HG02943 (cell line): ENCODE results near the gene MEST.
"Not testable (repeated sequence)": the region's sequence is repeated elsewhere in the genome, so short reads cannot be mapped to it uniquely, and the experiment has no call there.

ENCODE experiments used
- ATAC-seq: cut with Tn5 transposase; IDR thresholded peaks from one replicate; pipeline ENCODE4 v1.9.1; 2021; ENCODE audit warnings: mild to moderate bottlenecking, low read depth, moderate library complexity; ENCODE audit not compliant: unreplicated experiment

Gene MEST

DNA sequence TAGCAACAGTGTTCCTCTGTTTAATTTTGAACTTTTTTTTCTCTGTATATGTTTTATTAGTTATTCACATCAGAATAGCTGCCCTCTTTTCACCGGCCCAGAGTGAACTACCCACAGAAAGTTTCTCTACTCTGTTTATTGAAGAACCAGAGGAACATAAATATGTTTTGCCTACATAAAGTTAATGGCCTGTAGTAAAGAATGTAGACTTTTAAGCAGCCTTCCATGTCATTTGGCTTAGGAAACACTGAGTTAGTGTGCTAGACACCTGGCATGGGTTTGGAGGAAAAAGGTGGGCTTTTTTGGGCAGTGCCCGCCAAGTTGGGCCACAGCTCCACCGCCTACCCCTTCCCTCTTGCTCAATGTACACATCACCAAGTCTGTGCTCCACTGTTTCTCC lies 8.9 kb upstream of the MEST start:
- ATAC-seq = no peak

DNA sequence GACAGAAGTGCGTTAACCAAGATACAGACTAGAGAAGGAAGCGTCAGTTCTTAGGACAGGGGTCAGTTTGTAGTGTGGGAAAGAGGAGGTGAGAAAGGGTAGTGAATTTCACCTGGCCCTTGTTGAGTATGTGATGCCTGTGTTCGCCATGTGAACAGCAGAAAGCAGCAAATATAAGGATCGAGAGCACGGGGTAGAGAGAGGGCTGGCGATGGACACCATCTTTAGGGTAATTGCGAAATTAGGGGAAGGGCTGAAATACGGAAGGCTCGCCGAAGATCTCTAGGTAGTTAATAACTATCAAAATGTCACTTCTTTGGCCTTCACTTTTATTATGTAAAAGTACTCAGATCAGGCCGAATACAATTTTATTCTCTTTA lies 6.2 kb upstream of the MEST start:
- no peak for ATAC-seq

DNA sequence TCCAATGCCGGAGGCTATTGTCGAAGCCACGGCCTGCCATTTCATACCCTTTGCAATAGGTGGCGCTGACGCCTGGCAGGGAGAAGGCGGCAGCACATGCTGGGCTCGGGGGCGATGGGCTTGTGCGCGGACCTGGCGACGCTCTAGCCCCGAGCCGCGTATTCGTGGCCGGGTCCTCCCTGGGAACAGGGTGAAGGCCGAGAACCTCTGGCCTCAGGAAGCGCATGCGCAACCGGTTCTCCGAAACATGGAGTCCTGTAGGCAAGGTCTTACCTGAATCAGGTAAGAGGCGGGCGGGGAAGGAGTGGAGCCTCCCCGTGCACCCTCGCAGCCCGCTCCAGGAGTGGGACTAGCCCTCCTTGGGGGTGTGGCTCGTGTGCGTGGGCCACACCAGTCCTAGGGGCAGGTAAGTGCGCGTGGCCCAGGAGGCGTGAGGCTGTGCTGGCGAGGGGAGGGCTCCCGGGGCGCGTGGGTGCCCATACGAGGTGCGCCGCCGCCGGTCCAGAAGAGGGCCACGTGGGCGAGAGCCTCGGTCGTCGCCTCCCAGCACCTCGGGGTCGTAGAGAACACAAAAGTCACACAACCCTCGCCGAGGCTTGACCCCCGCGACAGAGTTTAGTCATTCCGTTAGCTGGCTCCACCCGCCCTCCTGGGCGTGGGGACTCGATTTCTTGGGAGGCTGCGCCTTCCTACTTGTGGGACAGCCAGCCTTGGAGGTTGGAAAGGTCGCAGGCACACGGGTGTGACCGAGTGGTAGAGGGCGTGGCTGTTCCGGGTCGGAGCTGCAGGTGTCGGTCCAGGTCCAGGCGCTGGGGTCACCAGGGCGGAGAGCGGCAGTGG lies 5.6 kb upstream of the MEST start:
- ATAC-seq = no peak

DNA sequence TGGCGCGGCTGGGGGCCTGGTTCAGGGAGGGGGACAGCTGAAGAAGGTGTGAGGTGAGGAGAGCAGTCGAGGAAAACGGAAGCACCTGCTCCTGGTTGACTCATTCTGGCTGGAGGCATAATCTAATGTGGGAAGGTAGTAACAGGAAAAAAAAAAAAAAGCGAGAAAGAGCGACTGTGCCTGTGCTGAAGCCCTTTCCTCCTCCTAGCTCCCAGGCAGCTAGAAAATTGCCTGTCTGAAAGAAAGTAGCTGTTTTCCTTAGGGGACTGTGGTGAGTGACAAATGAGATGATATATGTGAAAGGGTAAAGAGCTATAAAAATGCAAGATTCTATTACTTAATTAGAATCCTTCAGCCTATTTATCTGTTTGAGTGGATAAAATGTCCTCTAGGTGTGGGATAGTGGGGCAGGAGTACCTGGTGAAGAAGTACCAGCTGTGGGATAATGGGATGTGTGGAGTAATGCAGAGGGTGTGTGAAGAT lies 4.9 kb upstream of the MEST start:
- ATAC-seq = no peak

DNA sequence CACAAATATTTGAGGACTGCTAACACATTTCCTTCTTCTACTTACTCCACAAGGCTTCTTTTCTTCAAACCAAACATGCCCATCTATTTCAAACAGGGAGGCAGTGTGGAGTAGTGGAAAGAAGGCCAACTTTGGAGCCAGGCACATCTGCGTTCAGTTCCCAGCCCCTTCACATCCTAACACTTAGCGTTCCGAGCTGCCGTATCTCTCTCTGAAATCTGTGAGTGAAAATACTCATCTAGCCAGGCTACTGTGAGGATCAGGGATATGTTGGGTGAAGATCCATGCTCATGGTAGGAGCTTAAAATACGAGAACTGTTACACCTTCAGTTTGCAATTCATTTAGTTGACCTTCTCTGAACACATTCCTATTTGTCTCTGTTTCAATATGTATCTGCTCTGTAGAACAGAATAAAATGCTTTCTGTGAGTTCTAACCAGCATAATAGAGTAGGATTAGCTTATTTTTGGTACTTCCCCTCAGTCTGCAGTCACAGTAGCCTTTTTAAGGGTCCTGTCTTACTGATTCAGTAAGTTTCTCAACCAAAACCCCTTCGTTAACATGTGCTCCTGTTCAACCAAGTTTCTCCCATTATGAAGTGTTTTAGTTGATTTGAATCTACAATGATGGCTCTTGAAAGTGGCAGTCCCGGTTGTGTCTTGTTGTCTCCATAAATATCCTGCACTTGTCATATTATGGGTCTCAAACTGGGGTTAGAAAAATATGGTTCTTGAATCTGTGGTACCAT lies 3.3 kb upstream of the MEST start:
- no peak for ATAC-seq

DNA sequence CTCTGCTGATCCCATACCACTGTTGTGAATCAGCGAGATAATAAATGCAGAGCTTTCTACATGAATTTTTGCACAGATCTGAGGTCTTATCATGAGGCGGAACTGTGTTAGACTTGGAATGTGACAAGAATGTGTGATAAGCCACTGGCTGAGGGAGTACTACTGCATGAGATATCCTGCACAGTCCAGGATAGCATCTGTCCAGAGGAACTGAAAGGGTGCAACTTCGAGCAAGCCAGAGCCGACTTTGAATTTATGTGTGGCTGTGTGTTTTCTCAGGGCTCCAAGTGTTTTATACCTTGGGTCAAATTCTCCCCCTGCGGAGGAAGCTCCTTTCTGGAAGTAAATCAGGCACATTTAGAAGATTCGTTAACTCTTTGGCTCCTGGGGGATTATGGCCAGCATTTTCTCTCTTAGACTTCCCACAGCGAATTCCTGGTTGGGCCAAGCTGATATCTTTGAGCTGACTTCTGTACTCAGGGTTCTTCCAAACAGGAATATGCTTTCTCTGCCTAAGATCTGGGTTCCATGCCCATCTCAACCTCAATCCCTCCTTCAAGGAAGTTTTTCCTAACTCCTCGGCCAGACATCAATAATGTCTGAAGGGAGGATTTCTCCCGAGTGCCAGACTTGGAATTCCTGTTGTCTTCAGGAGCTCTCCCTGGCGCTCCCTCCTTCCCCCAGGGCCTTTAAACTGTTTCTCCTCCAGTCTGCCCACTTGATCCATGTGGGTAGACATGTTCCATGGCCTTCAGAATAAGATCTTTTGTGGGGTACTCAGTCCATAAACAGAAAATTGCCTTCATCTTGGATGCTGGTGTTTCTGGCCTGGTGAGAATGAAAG lies 2.5 kb upstream of the MEST start:
- ATAC-seq = no peak

DNA sequence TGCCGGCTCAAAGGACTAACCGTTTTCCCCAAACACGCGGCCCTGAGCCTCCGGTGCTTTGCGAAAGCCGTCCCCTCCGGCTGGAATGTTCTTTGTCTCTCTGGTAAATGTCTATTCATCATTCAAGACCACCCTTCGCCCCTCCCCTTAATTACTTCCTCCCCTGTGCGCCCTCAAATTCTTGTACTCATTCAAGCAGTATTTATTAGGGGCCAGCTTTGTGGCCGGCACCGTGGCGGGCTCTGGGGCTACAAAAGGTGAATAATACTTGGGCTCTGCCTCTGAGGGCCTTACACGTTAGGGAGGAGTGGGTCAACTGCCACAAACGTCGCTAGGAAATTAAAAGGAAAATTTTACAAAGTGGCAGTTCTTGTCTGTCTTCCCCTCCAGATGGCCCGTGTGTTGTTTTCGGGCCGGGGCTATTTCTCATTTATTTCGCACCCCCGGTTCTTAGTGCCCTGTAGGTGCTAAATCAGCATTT lies 1.5 kb upstream of the MEST start:
- no peak for ATAC-seq

DNA sequence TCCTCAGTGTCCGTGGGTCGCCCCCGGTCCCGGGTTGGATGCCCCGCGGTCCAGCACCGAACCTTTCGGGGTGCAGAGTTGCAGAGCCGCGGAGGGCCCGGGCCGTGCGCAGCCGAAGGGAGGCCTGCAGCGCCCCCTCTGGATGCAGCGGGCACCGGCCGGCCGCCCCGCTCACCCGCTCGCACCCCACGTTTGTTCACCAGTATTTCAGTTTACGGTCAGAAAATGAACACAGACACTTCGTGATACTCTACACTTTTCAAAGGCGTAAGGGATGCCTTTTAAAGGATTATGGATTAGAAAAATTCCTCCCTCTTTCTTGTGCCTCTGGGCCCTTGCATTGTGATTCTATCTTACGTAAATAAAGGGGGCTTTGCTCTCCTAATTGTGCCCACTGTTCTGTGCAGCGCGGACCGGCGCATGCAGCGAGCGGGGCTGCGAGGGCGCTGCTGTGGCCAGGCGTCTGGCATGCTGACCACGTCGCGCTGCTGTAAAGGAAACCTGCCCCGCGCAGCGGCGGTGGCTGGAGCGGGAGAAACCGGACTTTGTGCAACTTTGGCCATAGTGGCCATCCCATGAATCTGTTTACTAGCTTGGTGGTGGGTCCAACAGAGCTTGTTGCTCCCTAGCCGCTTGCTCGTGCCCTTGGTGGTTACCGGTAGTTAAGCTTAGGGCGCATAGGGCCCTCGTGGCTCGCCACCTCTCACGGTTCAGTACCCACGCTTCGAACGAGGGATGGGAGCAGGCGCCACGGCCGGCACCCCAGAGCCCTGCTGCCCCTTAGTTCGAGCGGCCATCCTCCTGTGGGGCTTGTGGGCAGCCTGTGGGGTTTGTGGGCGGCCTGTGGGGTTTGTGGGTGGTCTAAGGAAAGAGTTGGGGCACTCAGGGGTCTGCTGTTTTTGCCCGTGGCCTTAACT lies 739 bp upstream of the MEST start:
- no peak for ATAC-seq

DNA sequence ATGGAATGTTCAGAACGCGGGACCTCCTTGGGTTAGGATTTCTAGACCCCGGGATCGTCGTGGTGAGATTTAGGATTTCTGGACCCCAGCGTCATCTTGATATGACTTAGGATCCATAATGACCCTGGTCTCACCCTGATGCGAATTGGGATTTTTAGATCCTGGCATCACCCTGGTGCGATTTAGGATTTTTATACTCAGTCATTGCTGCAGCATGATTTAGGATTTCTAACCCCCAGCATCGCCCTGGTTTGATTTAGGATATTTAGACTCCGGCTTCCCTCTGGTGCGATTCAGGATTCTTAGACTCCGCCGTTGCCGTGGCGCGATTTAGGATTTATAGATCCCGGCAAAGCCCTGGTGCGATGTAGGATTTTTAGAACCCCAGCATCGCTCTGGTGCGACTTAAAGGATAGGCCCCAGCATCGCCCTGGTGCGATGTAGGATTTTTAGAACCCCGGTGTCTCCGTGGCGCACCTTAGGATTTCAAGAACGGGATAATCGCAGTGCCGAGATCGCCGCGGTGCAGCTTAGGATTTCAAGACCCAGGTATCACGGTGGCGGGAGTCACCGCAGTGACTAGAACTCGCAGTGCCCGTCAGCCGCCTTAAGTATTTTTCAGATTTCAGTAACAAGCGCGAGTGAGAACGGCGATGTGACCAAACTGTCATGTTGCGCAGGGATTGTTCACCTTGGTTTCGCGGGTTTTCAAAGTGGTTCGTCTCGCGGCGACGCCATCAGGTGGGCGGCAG lies 814 bp downstream of the MEST start:
- no peak for ATAC-seq

DNA sequence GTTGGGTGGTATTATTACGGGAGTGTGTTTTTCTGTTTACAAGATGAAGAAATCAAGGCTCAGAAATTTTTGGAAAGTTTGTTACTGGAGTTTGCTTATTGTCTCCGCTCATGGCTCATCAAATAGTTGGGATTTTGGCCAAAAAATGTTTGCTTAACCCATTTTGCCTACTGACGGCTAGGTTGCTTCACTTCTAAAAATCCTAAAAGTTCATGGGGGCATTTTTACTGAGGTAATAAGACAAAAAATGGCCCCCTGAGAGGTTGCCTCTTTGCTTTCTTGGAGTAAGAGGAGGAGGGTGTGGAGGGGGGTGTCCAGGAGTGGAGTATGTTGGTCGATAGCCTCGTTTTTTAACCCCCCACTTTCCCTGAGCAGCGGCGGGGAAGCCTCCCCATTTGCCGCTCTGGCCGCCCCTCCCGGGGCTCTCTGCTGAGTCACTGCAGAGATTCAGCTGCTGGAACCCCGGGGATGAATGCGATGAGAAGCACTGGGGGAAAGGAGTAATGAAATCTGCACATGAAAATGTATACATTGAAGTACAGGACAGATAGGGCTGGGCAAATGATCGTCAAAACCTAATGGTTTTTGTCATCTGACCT lies 1.5 kb downstream of the MEST start:
- ATAC-seq = no peak

DNA sequence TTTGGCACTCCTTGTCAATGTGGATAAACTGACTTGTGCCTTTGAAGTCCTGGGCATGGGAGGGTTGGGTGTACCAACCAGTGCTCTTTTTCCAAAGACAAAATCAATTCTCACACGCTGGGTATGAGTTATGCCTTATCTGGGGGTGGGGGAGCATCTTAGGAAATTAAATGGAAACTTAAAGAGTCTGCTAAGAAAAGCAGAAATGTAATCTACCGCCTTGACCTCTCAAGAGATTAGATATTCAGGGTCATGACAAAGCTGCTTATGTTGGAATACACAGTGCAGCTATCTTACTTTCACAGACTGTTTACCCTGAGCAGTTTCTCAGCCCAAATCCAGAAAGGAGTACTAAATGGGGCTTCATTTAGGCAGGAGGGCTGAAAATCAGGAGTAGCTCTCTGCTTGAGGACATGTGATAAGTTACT lies 2.6 kb downstream of the MEST start:
- ATAC-seq = no peak

DNA sequence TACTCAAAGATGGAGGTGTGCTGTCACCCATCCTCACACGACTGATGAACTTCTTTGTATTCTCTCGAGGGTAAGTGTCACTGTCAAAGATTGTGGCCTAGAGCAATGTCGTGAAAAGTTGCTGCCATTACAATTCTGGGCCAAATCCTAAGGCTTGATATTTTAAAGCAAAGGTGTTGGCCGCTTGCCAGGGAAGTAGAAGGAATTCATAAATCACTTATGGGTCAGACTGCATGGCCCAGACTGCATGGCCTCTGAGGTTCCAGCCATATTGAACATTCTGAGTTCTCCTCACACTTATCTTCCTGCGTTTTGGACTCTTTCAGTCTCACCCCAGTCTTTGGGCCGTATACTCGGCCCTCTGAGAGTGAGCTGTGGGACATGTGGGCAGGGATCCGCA lies 8.6 kb downstream of the MEST start:
- ATAC-seq = no peak

DNA sequence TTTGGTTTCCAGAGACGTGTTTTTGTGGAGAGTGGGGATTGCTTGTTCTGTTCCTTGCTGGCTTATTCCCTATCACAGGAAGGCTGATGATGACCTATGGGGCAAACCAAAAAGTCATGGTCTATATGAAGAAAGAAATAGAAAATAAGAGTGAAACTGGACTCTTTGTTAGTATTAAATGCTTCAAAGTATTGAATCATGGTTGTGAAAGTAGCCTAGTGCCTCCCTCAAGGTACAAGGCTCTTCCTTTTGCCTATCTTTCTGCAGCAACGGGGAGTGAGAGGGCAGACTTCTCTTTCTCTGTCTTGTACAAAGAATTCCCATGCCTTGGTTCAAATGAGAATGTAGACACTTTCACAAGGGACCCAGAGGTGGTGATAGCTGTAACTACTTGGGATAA lies 9.0 kb downstream of the MEST start:
- no peak for ATAC-seq

DNA sequence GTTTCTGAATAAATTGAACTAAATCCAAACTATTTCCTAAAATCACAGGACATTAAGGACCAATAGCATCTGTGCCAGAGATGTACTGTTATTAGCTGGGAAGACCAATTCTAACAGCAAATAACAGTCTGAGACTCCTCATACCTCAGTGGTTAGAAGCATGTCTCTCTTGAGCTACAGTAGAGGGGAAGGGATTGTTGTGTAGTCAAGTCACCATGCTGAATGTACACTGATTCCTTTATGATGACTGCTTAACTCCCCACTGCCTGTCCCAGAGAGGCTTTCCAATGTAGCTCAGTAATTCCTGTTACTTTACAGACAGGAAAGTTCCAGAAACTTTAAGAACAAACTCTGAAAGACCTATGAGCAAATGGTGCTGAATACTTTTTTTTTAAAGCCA lies 13.9 kb downstream of the MEST start:
- ATAC-seq = no peak

DNA sequence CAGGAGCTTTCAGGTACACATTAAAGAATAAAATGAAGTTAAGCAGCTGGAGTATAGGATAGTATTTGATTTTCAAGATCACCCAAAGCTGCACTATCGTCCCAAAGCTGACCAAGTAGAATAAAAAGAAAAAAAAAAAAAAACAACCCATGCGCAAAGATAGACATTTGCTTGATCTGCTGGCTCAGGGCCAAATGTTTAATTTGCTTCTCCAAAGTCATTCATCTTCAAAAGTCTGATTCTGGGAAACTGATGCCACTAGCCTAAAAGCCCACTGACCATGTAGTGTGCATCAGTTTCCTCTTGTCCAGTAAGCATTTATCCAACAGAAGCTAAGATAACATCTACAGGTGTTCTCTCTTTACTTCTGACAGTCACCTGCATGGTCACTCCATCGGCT lies 14.5 kb downstream of the MEST start:
- ATAC-seq = no peak

DNA sequence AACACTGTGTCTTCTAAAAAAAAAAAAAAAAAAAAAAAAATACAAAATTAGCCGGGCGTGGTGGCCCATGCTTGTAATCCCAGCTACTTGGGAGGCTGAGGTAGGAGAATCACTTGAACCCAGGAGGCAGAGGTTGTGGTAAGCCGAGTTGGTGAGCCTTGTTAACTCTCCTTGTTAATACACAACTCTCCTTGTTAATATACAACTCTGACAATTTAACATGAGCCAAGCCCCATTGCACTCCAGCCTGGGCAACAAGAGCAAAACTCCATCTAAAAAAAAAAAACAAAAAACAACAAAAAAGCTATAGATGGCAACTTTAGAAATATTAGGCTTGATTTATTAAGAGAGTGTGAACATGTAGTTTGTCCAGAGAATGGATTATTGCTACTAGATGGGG lies 20.2 kb downstream of the MEST start:
- not testable (repeated sequence) for ATAC-seq

DNA sequence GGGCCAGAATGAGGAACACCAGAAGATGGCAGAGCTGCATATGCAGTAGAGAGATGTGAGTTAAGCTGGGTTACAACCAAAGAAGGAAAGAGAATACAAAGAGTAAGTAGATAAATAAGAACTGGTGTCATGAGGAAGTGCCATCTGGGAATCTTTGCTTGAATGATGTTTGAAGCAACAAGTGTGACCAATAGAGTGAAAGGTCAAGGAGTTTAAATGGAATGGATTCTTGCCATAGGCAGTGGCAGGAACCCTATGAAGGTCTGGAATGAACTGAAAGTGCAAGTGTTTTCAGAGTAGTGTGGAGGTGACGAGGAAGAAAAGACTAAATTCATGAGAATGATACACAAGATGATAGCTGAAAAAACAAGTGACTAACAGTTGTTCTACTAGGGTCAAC lies 21.6 kb downstream of the MEST start:
- no peak for ATAC-seq

DNA sequence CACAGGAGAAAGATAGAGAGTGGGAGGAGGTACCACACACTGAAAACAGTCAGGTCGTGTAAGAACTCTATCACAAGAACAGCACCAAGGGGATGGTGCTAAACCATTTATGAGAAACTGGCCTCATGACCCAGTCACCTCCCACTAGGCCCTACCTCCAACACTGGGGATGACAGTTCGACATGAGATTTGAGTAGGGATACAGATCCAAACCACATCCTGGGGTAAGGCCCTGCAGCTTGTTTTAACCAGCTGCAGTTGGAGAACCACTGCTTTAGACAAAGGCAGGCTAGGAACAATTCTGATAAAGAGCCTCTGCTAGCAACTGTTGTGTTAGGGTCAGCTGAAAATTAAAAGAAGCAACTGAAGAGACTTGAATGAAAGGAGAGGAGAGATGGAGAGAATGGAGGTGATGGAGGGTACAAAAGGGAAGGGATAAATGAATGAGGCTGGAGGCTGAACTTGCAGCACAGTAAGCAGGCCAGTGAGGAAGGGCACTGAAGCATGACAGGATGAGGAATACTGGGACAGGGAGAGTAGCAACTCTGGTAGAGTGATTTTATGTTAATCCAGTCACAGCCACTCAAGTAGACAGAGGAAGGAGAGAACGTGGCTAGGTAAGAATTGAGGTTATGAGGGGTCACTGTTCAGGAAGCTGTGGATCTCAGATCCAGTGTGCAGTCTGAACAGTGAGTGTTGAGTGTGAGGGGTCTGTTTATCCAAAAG lies 23.6 kb downstream of the MEST start:
- ATAC-seq = no peak
